Heart left ventricle (tissue), 13 donors: Measurements from ENCODE around the gene HBZ.

ENCODE experiments used
- POLR2A ChIP-seq, 2 donors: fragments of 450-650 bp; IDR thresholded peaks; one replicate each; pipeline ENCODE4 v1.6.1; 2017; ENCODE audit warnings: antibody characterized with exemption in 2 of 2, mild to moderate bottlenecking in 2 of 2, moderate library complexity in 2 of 2
- TF ChIP-seq, protein P1 (sequence below), 12 donors: fragments of 200-600 bp; sonication (generic) in 4 of 12; IDR thresholded peaks; one replicate each; pipeline versions ENCODE4 v1.5.0 to v1.8.0; 2018 to 2022; ENCODE audit warnings: antibody characterized with exemption in 12 of 12, mild to moderate bottlenecking in 5 of 12
- donor health status: ischemic (EF 13 %, LVEDD 7.1; RV severe dilation, severe dysfunction).
- donor health status: DM: no; HTN: yes; CAD: no.
- donor health status: DM: no; HTN: no; CAD: no.
- donor health status: ischemic (EF 25% LVEDD 6.9; RV normal size, moderate dysfunction).
- donor health status: ischemic (EF 25% LVEDD 5.7; RV mildly dilated, moderate dysfunction).
- donor health status: ischemic (EF 35%, LVEDD 5.7; RV mildly dilated, moderate dysfunction).
- donor health status: nonischemic (EF 11% LVEDD 7.7; RV severe dilation, severe dysfunction).
- donor health status: DM: yes; HTN: yes; CAD: no.
- donor health status: PGD.
- donor health status: ischemic (EF 29% LVEDD 5.4; RV normal size, mild dysfunction).
- donor health status: nonischemic (EF 23%, LVEDD 6.1; RV moderate dilation, normal function).

GRCh38 chr16:192686-193085 is 40.2 kb downstream of the HBZ start:
- TF ChIP-seq, protein P1, sequence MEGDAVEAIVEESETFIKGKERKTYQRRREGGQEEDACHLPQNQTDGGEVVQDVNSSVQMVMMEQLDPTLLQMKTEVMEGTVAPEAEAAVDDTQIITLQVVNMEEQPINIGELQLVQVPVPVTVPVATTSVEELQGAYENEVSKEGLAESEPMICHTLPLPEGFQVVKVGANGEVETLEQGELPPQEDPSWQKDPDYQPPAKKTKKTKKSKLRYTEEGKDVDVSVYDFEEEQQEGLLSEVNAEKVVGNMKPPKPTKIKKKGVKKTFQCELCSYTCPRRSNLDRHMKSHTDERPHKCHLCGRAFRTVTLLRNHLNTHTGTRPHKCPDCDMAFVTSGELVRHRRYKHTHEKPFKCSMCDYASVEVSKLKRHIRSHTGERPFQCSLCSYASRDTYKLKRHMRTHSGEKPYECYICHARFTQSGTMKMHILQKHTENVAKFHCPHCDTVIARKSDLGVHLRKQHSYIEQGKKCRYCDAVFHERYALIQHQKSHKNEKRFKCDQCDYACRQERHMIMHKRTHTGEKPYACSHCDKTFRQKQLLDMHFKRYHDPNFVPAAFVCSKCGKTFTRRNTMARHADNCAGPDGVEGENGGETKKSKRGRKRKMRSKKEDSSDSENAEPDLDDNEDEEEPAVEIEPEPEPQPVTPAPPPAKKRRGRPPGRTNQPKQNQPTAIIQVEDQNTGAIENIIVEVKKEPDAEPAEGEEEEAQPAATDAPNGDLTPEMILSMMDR (IDR thresholded peaks at IDR 0.05): no peak
- no peak for TF ChIP-seq POLR2A (IDR thresholded peaks at IDR 0.05)
